Epithelial cell of esophagus (primary cell): ENCODE results near the gene GJC2.

Source experiments
- DNase-seq: peaks from one replicate; pipeline ENCODE4 v3.0.0; 2010; ENCODE audit warnings: low read depth
- H3K4me3 ChIP-seq: 2 replicates; pipeline ENCODE4 v1.5.1; 2011; ENCODE audit warnings: mild to moderate bottlenecking, low read length, control low read depth
- CTCF ChIP-seq: IDR thresholded peaks from 2 replicates; pipeline ENCODE4 v1.5.1; 2011; ENCODE audit warnings: low read depth, mild to moderate bottlenecking, low read length, control low read depth, inconsistent platforms; ENCODE audit not compliant: insufficient read depth; ENCODE audit errors: missing control alignments

The GJC2 gene

GRCh38 chr1:228198977-228199590 lies 49.4 kb downstream of the GJC2 start:
- H3K4me3 ChIP-seq: no peak overlapping the region
- no peak for TF ChIP-seq CTCF
- DNase-seq: peak; percentile 22

- no peak for TF ChIP-seq CTCF
- no peak for DNase-seq
- no peak overlapping the region for H3K4me3 ChIP-seq
Observed at GRCh38 chr1:228204958-228205357, 55.2 kb downstream of the GJC2 start.

- no peak for TF ChIP-seq CTCF
- H3K4me3 ChIP-seq: no peak overlapping the region
- DNase-seq: no peak
Observed at GRCh38 chr1:228205526-228206436, 56.1 kb downstream of the GJC2 start.

GRCh38 chr1:228206582-228207351 lies 57.0 kb downstream of the GJC2 start:
- no peak for DNase-seq
- no peak overlapping the region for H3K4me3 ChIP-seq
- no peak for TF ChIP-seq CTCF

GRCh38 chr1:228207381-228207810 lies 57.7 kb downstream of the GJC2 start:
- H3K4me3 ChIP-seq: no peak overlapping the region
- no peak for TF ChIP-seq CTCF
- no peak for DNase-seq

- no peak within 1 kb of the TSS for H3K4me3 ChIP-seq
- no peak for TF ChIP-seq CTCF
- no peak for DNase-seq
Observed at GRCh38 chr1:228207851-228208821, 58.4 kb downstream of the GJC2 start, which contains the start of gene OBSCN. Gene OBSCN, plus strand, starts transcription at chr1:228208044. Its CDS starts 3,740 bp downstream, at chr1:228211784.
